ENCODE results near the gene PIAS1.
"Not testable (repeated sequence)": the region's sequence is repeated elsewhere in the genome, so short reads cannot be mapped to it uniquely, and the experiment has no call there.

The PIAS1 gene

GRCh38 chr15:68218331-68218730 lies 164.2 kb downstream of the PIAS1 start:
- DNase-seq (ENCODE audit: low read depth in 2 of 2) = no peak

GRCh38 chr15:68218847-68219798 lies 165.0 kb downstream of the PIAS1 start:
- no peak for DNase-seq (ENCODE audit: low read depth in 2 of 2)

GRCh38 chr15:68220489-68220888 lies 166.4 kb downstream of the PIAS1 start:
- no peak for DNase-seq (ENCODE audit: low read depth in 2 of 2)

- DNase-seq (ENCODE audit: low read depth in 2 of 2) = no peak
These were observed 166.9 kb downstream of the PIAS1 start for GRCh38 chr15:68220967-68221366.

- DNase-seq (ENCODE audit: low read depth in 2 of 2) = not testable (repeated sequence)
These were observed 167.7 kb downstream of the PIAS1 start for GRCh38 chr15:68221530-68222431.

- not testable (repeated sequence) for DNase-seq (ENCODE audit: low read depth in 2 of 2)
These were observed 168.3 kb downstream of the PIAS1 start for GRCh38 chr15:68222432-68222743.

- no peak for DNase-seq (ENCODE audit: low read depth in 2 of 2)
These were observed 169.1 kb downstream of the PIAS1 start for GRCh38 chr15:68223171-68223570.

GRCh38 chr15:68224108-68224507 lies 170.0 kb downstream of the PIAS1 start:
- no peak for DNase-seq (ENCODE audit: low read depth in 2 of 2)

GRCh38 chr15:68224546-68225250 lies 170.6 kb downstream of the PIAS1 start:
- DNase-seq (ENCODE audit: low read depth in 2 of 2) = no peak

GRCh38 chr15:68225442-68225841 lies 171.3 kb downstream of the PIAS1 start:
- not testable (repeated sequence) for DNase-seq (ENCODE audit: low read depth in 2 of 2)

GRCh38 chr15:68227643-68228142 lies 173.6 kb downstream of the PIAS1 start:
- no peak for DNase-seq (ENCODE audit: low read depth in 2 of 2)

GRCh38 chr15:68228143-68228970 lies 174.2 kb downstream of the PIAS1 start:
- no peak for DNase-seq (ENCODE audit: low read depth in 2 of 2)

GRCh38 chr15:68228971-68229385 lies 174.9 kb downstream of the PIAS1 start:
- DNase-seq (ENCODE audit: low read depth in 2 of 2) = no peak

GRCh38 chr15:68229386-68230156 lies 175.5 kb downstream of the PIAS1 start, which contains the start of gene CLN6:
Gene CLN6 (minus strand): TSS chr15:68229728. CDS start chr15:68229584, 144 bp downstream.
- DNase-seq (ENCODE audit: low read depth in 2 of 2) = peak; percentile 69 to 72

GRCh38 chr15:68230157-68231100 lies 176.3 kb downstream of the PIAS1 start:
- DNase-seq (ENCODE audit: low read depth in 2 of 2) = no peak

- DNase-seq (ENCODE audit: low read depth in 2 of 2) = no peak
These were observed 177.1 kb downstream of the PIAS1 start for GRCh38 chr15:68231102-68231818.

- DNase-seq (ENCODE audit: low read depth in 2 of 2) = no peak
These were observed 178.3 kb downstream of the PIAS1 start for GRCh38 chr15:68232449-68232848.

GRCh38 chr15:68232937-68233336 lies 178.8 kb downstream of the PIAS1 start:
- no peak for DNase-seq (ENCODE audit: low read depth in 2 of 2)

All from stimulated activated CD4-positive, alpha-beta T cell treated with anti-CD3 and anti-CD28 coated beads, Interleukin-12 subunit alpha, Interleukin-12 subunit beta, amount 100 ng/mL, for 24 hours (primary cell).